SK-N-SH (cell line): ENCODE measurements around the gene ADGRL3. TPM values are rescaled to one million over a fixed set of nuclear protein-coding genes. Genes with fewer than 3 reads are reported as not detected.

Experiments
- CTCF ChIA-PET: fragments of 300-600, 350-600 bp; formaldehyde crosslinking; extraction: SDS; loops from one replicate; lab custom pipeline; 2021; lab: Yijun Ruan, JAX
- POLR2A ChIA-PET: fragments of 350-600 bp; sonication (Branson Sonifier 250); formaldehyde crosslinking; extraction: SDS; loops from one replicate; lab custom pipeline; 2020; ENCODE audit warnings: antibody characterized with exemption, inconsistent platforms; lab: Yijun Ruan, JAX
- DNase-seq: peaks from one replicate; pipeline ENCODE4 v3.0.0; 2012
- H2AFZ ChIP-seq: fragments of 200-600 bp; sonication (generic); 2 replicates; pipeline ENCODE4 v1.8.1; 2016; ENCODE audit warnings: antibody characterized with exemption, mild to moderate bottlenecking, low read depth
- H3F3A ChIP-seq: fragments of 200-600 bp; sonication (generic); replicated peaks from 2 replicates; pipeline ENCODE3; 2016; ENCODE audit warnings: antibody characterized with exemption, mild to moderate bottlenecking; ENCODE audit not compliant: insufficient read depth
- H3K27ac ChIP-seq, 2 experiments: fragments of 200-500 bp in 1 of 2; fragments of 200-600 bp in 1 of 2; sonication (Bioruptor generic) in 1 of 2; sonication (generic), shearing (Covaris generic) in 1 of 2; 2 replicates each; pipeline versions ENCODE4 v1.5.1 to v1.6.1; 2014 to 2016; ENCODE audit warnings: low read depth in 2 of 2, inconsistent platforms in 1 of 2, low read length in 1 of 2, mild to moderate bottlenecking in 1 of 2, mixed read lengths in 1 of 2
- H3K27me3 ChIP-seq: fragments of 200-600 bp; sonication (generic), shearing (Covaris generic); 2 replicates; pipeline ENCODE4 v1.6.1; 2016; ENCODE audit warnings: mixed run types; ENCODE audit not compliant: insufficient read depth
- H3K36me3 ChIP-seq, 2 experiments: fragments of 200-500 bp in 1 of 2; fragments of 200-600 bp in 1 of 2; sonication (Bioruptor generic) in 1 of 2; sonication (generic) in 1 of 2; replicated peaks in 1 of 2; 2 replicates each; pipeline versions ENCODE3 to v1.5.1; 2014 to 2016; ENCODE audit warnings: low read length in 1 of 2, mild to moderate bottlenecking in 1 of 2; ENCODE audit not compliant: insufficient read depth in 2 of 2, control insufficient read depth in 1 of 2
- H3K4me1 ChIP-seq, 2 experiments: fragments of 200-500 bp in 1 of 2; fragments of 200-600 bp in 1 of 2; sonication (Bioruptor generic) in 1 of 2; sonication (generic), shearing (Covaris generic) in 1 of 2; 2 replicates each; pipeline versions ENCODE4 v1.5.1 to v1.6.1; 2014 to 2016; ENCODE audit warnings: low read depth in 1 of 2, low read length in 1 of 2, mixed run types in 1 of 2; ENCODE audit not compliant: insufficient read depth in 2 of 2, control insufficient read depth in 1 of 2
- H3K4me2 ChIP-seq: fragments of 200-600 bp; sonication (generic), shearing (Covaris generic); 2 replicates; pipeline ENCODE4 v1.6.1; 2017; ENCODE audit warnings: mixed run types
- H3K4me3 ChIP-seq, 2 experiments: fragments of 200-500 bp in 1 of 2; fragments of 200-600 bp in 1 of 2; sonication (Bioruptor generic) in 1 of 2; sonication (generic), shearing (Covaris generic) in 1 of 2; 2 replicates each; pipeline versions ENCODE4 v1.5.1 to v1.8.1; 2014 to 2016; ENCODE audit warnings: low read depth in 2 of 2, inconsistent platforms in 1 of 2, low read length in 1 of 2, mild to moderate bottlenecking in 1 of 2, mixed read lengths in 1 of 2, moderate library complexity in 1 of 2
- H3K79me2 ChIP-seq: fragments of 200-600 bp; sonication (generic); 2 replicates; pipeline ENCODE4 v1.8.1; 2017; ENCODE audit warnings: mild to moderate bottlenecking; ENCODE audit not compliant: insufficient read depth
- H3K9ac ChIP-seq: fragments of 200-600 bp; sonication (generic); 2 replicates; pipeline ENCODE4 v1.6.1; 2017; ENCODE audit warnings: mixed run types
- H3K9me2 ChIP-seq: fragments of 200-600 bp; sonication (generic); 2 replicates; pipeline ENCODE4 v1.6.1; 2017; ENCODE audit warnings: mixed run types
- H3K9me3 ChIP-seq: fragments of 200-600 bp; sonication (generic); 2 replicates; pipeline ENCODE4 v1.6.1; 2017; ENCODE audit warnings: mixed run types, mild to moderate bottlenecking, moderate library complexity
- H4K20me1 ChIP-seq: fragments of 200-600 bp; sonication (generic); 2 replicates; pipeline ENCODE4 v1.6.1; 2017; ENCODE audit warnings: mild to moderate bottlenecking, mixed run types; ENCODE audit not compliant: insufficient read depth
- CHD2 ChIP-seq: fragments of 150-350 bp; IDR thresholded peaks from 2 replicates; pipeline ENCODE4 v1.6.1; 2018; ENCODE audit warnings: low read length; ENCODE audit not compliant: partially characterized antibody
- EP300 ChIP-seq, 2 experiments: IDR thresholded peaks; 2 replicates each; pipeline versions ENCODE4 v1.4.0 to v1.6.1; 2012; ENCODE audit warnings: borderline replicate concordance in 1 of 2, low read depth in 1 of 2, low read length in 1 of 2
- FOSL2 ChIP-seq: IDR thresholded peaks from 2 replicates; pipeline ENCODE4 v1.4.0; 2012; ENCODE audit warnings: low read depth, mild to moderate bottlenecking, moderate library complexity, borderline replicate concordance
- GATA2 ChIP-seq: sonication (generic); formaldehyde crosslinking; IDR thresholded peaks from 2 replicates; pipeline ENCODE4 v1.5.0; 2020; ENCODE audit warnings: mild to moderate bottlenecking, missing genetic modification reagents
- JUND ChIP-seq: IDR thresholded peaks from 2 replicates; pipeline ENCODE4 v1.4.0; 2012
- NRF1 ChIP-seq: IDR thresholded peaks from 2 replicates; pipeline ENCODE4 v1.6.1; 2012; ENCODE audit warnings: low read depth, mild to moderate bottlenecking, low read length
- POLR2AphosphoS5 ChIP-seq: IDR thresholded peaks from 2 replicates; pipeline ENCODE4 v1.6.1; 2012; ENCODE audit warnings: low read depth, low read length
- RXRA ChIP-seq: IDR thresholded peaks from 2 replicates; pipeline ENCODE4 v1.4.0; 2012; ENCODE audit warnings: low read depth, mild to moderate bottlenecking, borderline replicate concordance
- SIN3A ChIP-seq: IDR thresholded peaks from 2 replicates; pipeline ENCODE4 v1.6.1; 2012; ENCODE audit warnings: low read depth, mild to moderate bottlenecking, low read length, moderate library complexity, borderline replicate concordance
- TAF1 ChIP-seq: IDR thresholded peaks from 2 replicates; pipeline ENCODE4 v1.6.1; 2012; ENCODE audit warnings: low read depth, mild to moderate bottlenecking, low read length, moderate library complexity, borderline replicate concordance
- WGBS: methylation state at CpG from one replicate; pipeline ENCODE4 v1.1.6; 2017; ENCODE audit warnings: low lambda C conversion rate; 5-methylcytosine and 5-hydroxymethylcytosine counted together
- polyA plus RNA-seq, 3 experiments: library from polyadenylated mRNA; depleted of rRNA; stranded (reverse); fragments of >200 nt; gene quantifications; 2 replicates each; pipeline ENCODE4 v1.2.3, GENCODE V29; 2012
- TF ChIP-seq, protein P1 (sequence below): IDR thresholded peaks from 2 replicates; pipeline ENCODE4; 2012
- TF ChIP-seq, protein P2 (sequence below): fragments of 150-350 bp; IDR thresholded peaks from 2 replicates; pipeline ENCODE4 v1.6.1; 2016; ENCODE audit warnings: mild to moderate bottlenecking, low read depth, low read length
- TF ChIP-seq, protein P3 (sequence below): IDR thresholded peaks from 2 replicates; pipeline ENCODE4 v1.6.1; 2012; ENCODE audit warnings: mild to moderate bottlenecking, low read depth, low read length, moderate library complexity
- TF ChIP-seq, protein P4 (sequence below): fragments of 200-600 bp; sonication (generic); IDR thresholded peaks from 2 replicates; pipeline ENCODE4 v1.6.1; 2017; ENCODE audit warnings: antibody characterized with exemption, mild to moderate bottlenecking, moderate library complexity
- TF ChIP-seq, protein P5 (sequence below): IDR thresholded peaks from 2 replicates; pipeline ENCODE4 v1.4.0; 2012; ENCODE audit warnings: low read depth, borderline replicate concordance

ADGRL3 gene
- polyA plus RNA-seq, 1 of the 3 experiments (the other 2 are of a cell fraction), result 0.03 TPM

DNA sequence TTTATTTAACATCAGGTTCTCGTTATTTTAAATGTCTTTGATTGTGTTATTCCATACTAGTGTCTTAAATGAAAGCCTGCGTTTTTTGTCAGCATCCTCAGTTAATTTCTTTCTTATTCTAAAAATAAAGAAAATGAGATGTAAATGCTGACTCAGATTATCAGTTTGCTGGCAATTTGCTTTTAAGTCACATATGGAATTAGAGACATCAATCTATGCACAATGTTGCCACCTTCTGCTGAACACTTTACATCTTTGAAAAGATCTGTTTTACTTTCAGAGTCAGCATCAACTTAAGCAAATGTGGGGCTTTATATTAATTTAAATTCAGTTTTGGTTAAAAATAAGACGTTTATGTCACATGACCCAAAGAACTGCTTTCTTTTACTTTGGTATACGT is 99.2 kb downstream of the ADGRL3 start:
- H3K79me2 ChIP-seq, result no peaks in the 10 kb centered on the region
- POLR2A ChIA-PET, result no interaction called here
- no peak overlapping the region for H3K9ac ChIP-seq
- no peak overlapping the region for H3K4me3 ChIP-seq
- no peak for DNase-seq
- no peaks in the 10 kb centered on the region for H4K20me1 ChIP-seq
- no peaks in the 10 kb centered on the region for H3K36me3 ChIP-seq
- CTCF ChIA-PET, result no interaction called here
- no peaks in the 10 kb centered on the region for H3K4me1 ChIP-seq
- H3K9me3 ChIP-seq, result no peaks in the 10 kb centered on the region
- H2AFZ ChIP-seq, result no peak overlapping the region
- TF ChIP-seq FOSL2, result no peak
- TF ChIP-seq CHD2, result no peak
- TF ChIP-seq, protein P1, sequence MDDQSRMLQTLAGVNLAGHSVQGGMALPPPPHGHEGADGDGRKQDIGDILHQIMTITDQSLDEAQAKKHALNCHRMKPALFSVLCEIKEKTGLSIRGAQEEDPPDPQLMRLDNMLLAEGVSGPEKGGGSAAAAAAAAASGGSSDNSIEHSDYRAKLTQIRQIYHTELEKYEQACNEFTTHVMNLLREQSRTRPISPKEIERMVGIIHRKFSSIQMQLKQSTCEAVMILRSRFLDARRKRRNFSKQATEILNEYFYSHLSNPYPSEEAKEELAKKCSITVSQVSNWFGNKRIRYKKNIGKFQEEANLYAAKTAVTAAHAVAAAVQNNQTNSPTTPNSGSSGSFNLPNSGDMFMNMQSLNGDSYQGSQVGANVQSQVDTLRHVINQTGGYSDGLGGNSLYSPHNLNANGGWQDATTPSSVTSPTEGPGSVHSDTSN, result no peak
- no peak for TF ChIP-seq SIN3A
- TF ChIP-seq GATA2, result no peak
- no peak for TF ChIP-seq EP300 (IDR thresholded peaks at IDR 0.05; ENCODE audit: borderline replicate concordance in 1 of 2, low read depth in 1 of 2, low read length in 1 of 2)
- no peak for TF ChIP-seq NRF1
- TF ChIP-seq, protein P2, sequence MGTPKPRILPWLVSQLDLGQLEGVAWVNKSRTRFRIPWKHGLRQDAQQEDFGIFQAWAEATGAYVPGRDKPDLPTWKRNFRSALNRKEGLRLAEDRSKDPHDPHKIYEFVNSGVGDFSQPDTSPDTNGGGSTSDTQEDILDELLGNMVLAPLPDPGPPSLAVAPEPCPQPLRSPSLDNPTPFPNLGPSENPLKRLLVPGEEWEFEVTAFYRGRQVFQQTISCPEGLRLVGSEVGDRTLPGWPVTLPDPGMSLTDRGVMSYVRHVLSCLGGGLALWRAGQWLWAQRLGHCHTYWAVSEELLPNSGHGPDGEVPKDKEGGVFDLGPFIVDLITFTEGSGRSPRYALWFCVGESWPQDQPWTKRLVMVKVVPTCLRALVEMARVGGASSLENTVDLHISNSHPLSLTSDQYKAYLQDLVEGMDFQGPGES, result no peak
- WGBS, result 33% methylated on average over 4 of the region's 4 CpGs
- no peaks in the 10 kb centered on the region for H3F3A ChIP-seq
- H3K4me2 ChIP-seq, result no peak overlapping the region
- H3K27me3 ChIP-seq, result no peaks in the 10 kb centered on the region
- no peaks in the 10 kb centered on the region for H3K9me2 ChIP-seq
- no peak overlapping the region for H3K27ac ChIP-seq

DNA sequence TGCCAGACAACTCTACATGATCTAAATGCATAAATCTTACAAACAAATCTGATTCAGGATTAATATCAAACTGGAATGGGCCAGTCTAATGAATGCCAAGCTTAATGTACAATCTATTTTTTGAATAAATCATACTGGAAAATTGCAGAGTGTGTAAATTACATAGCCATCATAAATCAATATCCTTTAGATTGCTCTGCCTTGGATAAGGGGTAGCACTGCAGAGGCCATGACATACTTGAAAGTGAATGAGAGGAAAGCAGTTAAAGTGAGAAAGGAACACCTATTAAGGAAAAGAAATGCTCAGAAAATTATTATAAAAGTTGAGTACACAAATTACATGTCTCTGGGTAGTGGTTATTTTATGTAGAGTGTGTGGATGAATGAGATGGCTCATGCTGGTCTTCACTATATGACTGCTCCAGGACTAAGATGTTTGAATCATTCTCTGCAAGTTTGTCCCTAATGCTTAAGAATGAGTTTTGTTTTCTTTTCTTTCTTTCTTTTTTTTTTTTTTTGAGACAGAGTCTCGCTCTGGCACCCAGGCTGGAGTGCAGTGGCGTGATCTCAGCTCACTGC is 100.2 kb downstream of the ADGRL3 start:
- ChIA-PET CTCF (no interaction called here), POLR2A (no interaction called here)
- Histone ChIP-seq H3K27ac (no peak overlapping the region), H3K27me3 (no peaks in the 10 kb centered on the region), H3K4me2 (no peak overlapping the region), H3F3A (no peaks in the 10 kb centered on the region), H3K4me1 (no peaks in the 10 kb centered on the region), H3K9ac (no peak overlapping the region), H3K36me3 (no peaks in the 10 kb centered on the region), H3K79me2 (no peaks in the 10 kb centered on the region), H2AFZ (no peak overlapping the region), H3K9me3 (no peaks in the 10 kb centered on the region), H4K20me1 (no peaks in the 10 kb centered on the region), H3K9me2 (no peaks in the 10 kb centered on the region), H3K4me3 (no peak overlapping the region)
- TF ChIP-seq NRF1, result no peak
- no peak for TF ChIP-seq RXRA
- TF ChIP-seq, protein P3, sequence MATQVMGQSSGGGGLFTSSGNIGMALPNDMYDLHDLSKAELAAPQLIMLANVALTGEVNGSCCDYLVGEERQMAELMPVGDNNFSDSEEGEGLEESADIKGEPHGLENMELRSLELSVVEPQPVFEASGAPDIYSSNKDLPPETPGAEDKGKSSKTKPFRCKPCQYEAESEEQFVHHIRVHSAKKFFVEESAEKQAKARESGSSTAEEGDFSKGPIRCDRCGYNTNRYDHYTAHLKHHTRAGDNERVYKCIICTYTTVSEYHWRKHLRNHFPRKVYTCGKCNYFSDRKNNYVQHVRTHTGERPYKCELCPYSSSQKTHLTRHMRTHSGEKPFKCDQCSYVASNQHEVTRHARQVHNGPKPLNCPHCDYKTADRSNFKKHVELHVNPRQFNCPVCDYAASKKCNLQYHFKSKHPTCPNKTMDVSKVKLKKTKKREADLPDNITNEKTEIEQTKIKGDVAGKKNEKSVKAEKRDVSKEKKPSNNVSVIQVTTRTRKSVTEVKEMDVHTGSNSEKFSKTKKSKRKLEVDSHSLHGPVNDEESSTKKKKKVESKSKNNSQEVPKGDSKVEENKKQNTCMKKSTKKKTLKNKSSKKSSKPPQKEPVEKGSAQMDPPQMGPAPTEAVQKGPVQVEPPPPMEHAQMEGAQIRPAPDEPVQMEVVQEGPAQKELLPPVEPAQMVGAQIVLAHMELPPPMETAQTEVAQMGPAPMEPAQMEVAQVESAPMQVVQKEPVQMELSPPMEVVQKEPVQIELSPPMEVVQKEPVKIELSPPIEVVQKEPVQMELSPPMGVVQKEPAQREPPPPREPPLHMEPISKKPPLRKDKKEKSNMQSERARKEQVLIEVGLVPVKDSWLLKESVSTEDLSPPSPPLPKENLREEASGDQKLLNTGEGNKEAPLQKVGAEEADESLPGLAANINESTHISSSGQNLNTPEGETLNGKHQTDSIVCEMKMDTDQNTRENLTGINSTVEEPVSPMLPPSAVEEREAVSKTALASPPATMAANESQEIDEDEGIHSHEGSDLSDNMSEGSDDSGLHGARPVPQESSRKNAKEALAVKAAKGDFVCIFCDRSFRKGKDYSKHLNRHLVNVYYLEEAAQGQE, result no peak
- TF ChIP-seq, protein P4, sequence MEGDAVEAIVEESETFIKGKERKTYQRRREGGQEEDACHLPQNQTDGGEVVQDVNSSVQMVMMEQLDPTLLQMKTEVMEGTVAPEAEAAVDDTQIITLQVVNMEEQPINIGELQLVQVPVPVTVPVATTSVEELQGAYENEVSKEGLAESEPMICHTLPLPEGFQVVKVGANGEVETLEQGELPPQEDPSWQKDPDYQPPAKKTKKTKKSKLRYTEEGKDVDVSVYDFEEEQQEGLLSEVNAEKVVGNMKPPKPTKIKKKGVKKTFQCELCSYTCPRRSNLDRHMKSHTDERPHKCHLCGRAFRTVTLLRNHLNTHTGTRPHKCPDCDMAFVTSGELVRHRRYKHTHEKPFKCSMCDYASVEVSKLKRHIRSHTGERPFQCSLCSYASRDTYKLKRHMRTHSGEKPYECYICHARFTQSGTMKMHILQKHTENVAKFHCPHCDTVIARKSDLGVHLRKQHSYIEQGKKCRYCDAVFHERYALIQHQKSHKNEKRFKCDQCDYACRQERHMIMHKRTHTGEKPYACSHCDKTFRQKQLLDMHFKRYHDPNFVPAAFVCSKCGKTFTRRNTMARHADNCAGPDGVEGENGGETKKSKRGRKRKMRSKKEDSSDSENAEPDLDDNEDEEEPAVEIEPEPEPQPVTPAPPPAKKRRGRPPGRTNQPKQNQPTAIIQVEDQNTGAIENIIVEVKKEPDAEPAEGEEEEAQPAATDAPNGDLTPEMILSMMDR, result no peak
- TF ChIP-seq JUND, result no peak
- no peak for TF ChIP-seq POLR2AphosphoS5
- TF ChIP-seq TAF1, result no peak
- TF ChIP-seq, protein P5, sequence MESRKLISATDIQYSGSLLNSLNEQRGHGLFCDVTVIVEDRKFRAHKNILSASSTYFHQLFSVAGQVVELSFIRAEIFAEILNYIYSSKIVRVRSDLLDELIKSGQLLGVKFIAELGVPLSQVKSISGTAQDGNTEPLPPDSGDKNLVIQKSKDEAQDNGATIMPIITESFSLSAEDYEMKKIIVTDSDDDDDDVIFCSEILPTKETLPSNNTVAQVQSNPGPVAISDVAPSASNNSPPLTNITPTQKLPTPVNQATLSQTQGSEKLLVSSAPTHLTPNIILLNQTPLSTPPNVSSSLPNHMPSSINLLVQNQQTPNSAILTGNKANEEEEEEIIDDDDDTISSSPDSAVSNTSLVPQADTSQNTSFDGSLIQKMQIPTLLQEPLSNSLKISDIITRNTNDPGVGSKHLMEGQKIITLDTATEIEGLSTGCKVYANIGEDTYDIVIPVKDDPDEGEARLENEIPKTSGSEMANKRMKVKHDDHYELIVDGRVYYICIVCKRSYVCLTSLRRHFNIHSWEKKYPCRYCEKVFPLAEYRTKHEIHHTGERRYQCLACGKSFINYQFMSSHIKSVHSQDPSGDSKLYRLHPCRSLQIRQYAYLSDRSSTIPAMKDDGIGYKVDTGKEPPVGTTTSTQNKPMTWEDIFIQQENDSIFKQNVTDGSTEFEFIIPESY, result no peak
- WGBS, result 21% methylated on average over 2 of the region's 2 CpGs
- DNase-seq, result no peak
